Measurements from ENCODE around the gene SRC.

- TF ChIP-seq CTCF (IDR thresholded peaks at IDR 0.05) (no peak), POLR2A (IDR thresholded peaks at IDR 0.05) (no peak)
Measured at GRCh38 chr20:37317994-37318640, 27.8 kb upstream of the SRC start.

Data from thyroid gland (tissue), 4 donors.